Measurements from ENCODE around the gene PPP1R12A. TPM values are rescaled to one million over a fixed set of nuclear protein-coding genes. Genes with fewer than 3 reads are reported as not detected.

PPP1R12A gene
- total and polyA plus RNA-seq, 9 of the 15 experiments (the other 6 are each of a cell fraction or from before 2014, with no cell fraction given) = 26.4 to 119 (median 53.3) TPM

DNA sequence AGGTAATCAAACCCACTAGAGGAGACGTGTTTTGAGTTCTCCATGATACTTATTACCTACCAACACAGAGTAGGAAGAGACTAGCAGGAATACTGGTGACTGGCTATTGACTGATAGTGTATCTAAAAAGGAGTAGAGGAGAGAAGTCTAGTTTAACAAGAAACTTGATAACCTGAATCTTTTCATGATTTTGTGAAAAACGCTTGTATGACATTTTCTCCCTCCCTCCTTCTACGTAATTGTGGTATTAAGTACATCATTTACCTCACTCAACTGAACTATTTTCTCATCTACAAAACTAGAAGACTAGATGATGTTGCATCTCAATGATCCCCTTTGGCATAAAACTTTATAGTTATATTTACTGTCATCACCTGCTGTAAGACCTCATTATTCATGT lies 107.4 kb downstream of the PPP1R12A start (continued):
- no peak for TF ChIP-seq ZNF395 (CRISPR knock-in tag; IDR thresholded peaks at IDR 0.05)
- TF ChIP-seq KHSRP (IDR thresholded peaks at IDR 0.05) = no peak
- TF ChIP-seq RCOR1 (IDR thresholded peaks at IDR 0.05; ENCODE audit: borderline replicate concordance in 1 of 2, low read depth in 2 of 2, low read length in 2 of 2) = no peak
- TF ChIP-seq SLC30A9 (CRISPR knock-in tag; IDR thresholded peaks at IDR 0.05) = no peak

- in situ Hi-C loops (cut with MboI) = no loop called here
- Histone ChIP-seq H3K27me3 (ENCODE audit: control insufficient read depth in 2 of 2, insufficient read depth in 2 of 2, low read length in 2 of 2) (no peaks in the 10 kb centered on the region), H3K79me2 (ENCODE audit: control insufficient read depth, insufficient read depth, low read length) (peaks cover 28% of the 10 kb centered on the region), H2AFZ (ENCODE audit: low read depth, low read length) (no peak overlapping the region), H3K4me1 (replicated peaks in 1 of 2; ENCODE audit: control insufficient read depth in 2 of 2, insufficient read depth in 2 of 2, low read length in 2 of 2) (no peaks in the 10 kb centered on the region), H3K4me2 (ENCODE audit: insufficient read depth, low read length) (no peak overlapping the region), H3K9me1 (ENCODE audit: control insufficient read depth, insufficient read depth, low read length) (no peaks in the 10 kb centered on the region), H3K27ac (ENCODE audit: extremely low read depth, low read depth, low read length) (no peak overlapping the region), H3K36me3 (ENCODE audit: control insufficient read depth, insufficient read depth, low read length) (peaks cover 49% of the 10 kb centered on the region; the same call in 2 of the 3 replicates), H3K4me3 (no peak overlapping the region), H3K9ac (ENCODE audit: insufficient read depth in 1 of 2, low read depth in 2 of 2, low read length in 2 of 2) (no peak overlapping the region), H4K20me1 (replicated peaks; ENCODE audit: control insufficient read depth, insufficient read depth, low read length) (no peaks in the 10 kb centered on the region), H3K9me3 (replicated peaks; ENCODE audit: control insufficient read depth, insufficient read depth, low read depth, low read length) (no peaks in the 10 kb centered on the region)
- ChIA-PET CTCF (ENCODE audit: low intra/inter-chr PET ratio) (no interaction called here), POLR2A (no interaction called here)
- intact Hi-C loops (cut with micrococcal nuclease) = no loop called here
- BruUV-seq (replicated peaks) = no TSS peak
- ATAC-seq (no peak; the same call in 2 of the 3 replicates), DNase-seq (ENCODE audit: extremely low read depth in 1 of 4, low spot score in 3 of 4) (no peak), FAIRE-seq (no peak)
- TF ChIP-seq NFIX (CRISPR knock-in tag; IDR thresholded peaks at IDR 0.05; ENCODE audit: low read depth) (peak; percentile 94), DEAF1 (CRISPR knock-in tag; IDR thresholded peaks at IDR 0.05) (no peak), NFIC (IDR thresholded peaks at IDR 0.05) (peak; percentile 98)
- WGBS (ENCODE audit: insufficient coverage, low coverage, missing lambda C conversion rate) = 86% methylated on average over 5 of the region's 6 CpGs
These were observed 108.4 kb downstream of the PPP1R12A start for GRCh38 chr12:79826267-79827128.

All from K562 (cell line).